Esophagus muscularis mucosa (tissue), 4 donors: ENCODE measurements around the gene REC114.

Source experiments
- CTCF ChIP-seq, 3 experiments: fragments of 200-600 bp in 2 of 3; fragments of 450-650 bp in 1 of 3; sonication (generic) in 2 of 3; IDR thresholded peaks; one replicate each; pipeline ENCODE4 v1.5.1; 2017 to 2019; ENCODE audit warnings: antibody characterized with exemption in 3 of 3, mild to moderate bottlenecking in 2 of 3, moderate library complexity in 1 of 3
- EP300 ChIP-seq: sonication (generic); formaldehyde crosslinking; IDR thresholded peaks from one replicate; pipeline ENCODE4 v1.6.1; 2017; ENCODE audit warnings: antibody characterized with exemption
- POLR2A ChIP-seq: fragments of 450-650 bp; IDR thresholded peaks from one replicate; pipeline ENCODE4 v1.6.1; 2017; ENCODE audit warnings: antibody characterized with exemption, moderate library complexity, mild to moderate bottlenecking, low read depth
- POLR2AphosphoS5 ChIP-seq, 2 donors: sonication (generic); formaldehyde crosslinking; IDR thresholded peaks; one replicate each; pipeline ENCODE4 v1.6.1; 2017; ENCODE audit warnings: antibody characterized with exemption in 2 of 2

- TF ChIP-seq EP300 (no peak), CTCF (IDR thresholded peaks at IDR 0.05) (no peak), POLR2A (no peak), POLR2AphosphoS5 (IDR thresholded peaks at IDR 0.05) (no peak)
These were observed 17.7 kb downstream of the REC114 start for GRCh38 chr15:73460662-73461061.
